OCI-LY1 (cell line): ENCODE data around the gene SLC2A13.

Source experiments
- CTCF ChIP-seq: fragments of 200-600 bp; sonication (generic), shearing (Covaris generic); IDR thresholded peaks from 2 replicates; pipeline ENCODE4 v1.5.1; 2017; ENCODE audit warnings: mild to moderate bottlenecking, antibody characterized with exemption, low read length, moderate library complexity, mixed read lengths
- EZH2 ChIP-seq: fragments of 200-600 bp; sonication (generic), shearing (Covaris generic); IDR thresholded peaks from 2 replicates; pipeline ENCODE4 v1.8.0; 2017; ENCODE audit warnings: borderline replicate concordance, mixed run types, mild to moderate bottlenecking, antibody characterized with exemption, low read length, moderate library complexity, mixed read lengths

GRCh38 chr12:39986674-39987073 lies 119.2 kb downstream of the SLC2A13 start:
- TF ChIP-seq CTCF (no peak), EZH2 (no peak)
